Activated CD4-positive, alpha-beta T cell treated with anti-CD3 and anti-CD28 coated beads, Interleukin-2, Interleukin-4, amounts not matched to agents 100 ng/mL and 50 ng/mL, durations not matched to agents 16 hours and 8 hours (primary cell): ENCODE data around the gene ITGB5.
"Not testable (repeated sequence)": the region's sequence is repeated elsewhere in the genome, so short reads cannot be mapped to it uniquely, and the experiment has no call there.

ENCODE experiments used
- DNase-seq: peaks from one replicate; pipeline ENCODE4 v3.0.0-alpha.2; 2020; ENCODE audit warnings: low spot score

ITGB5 gene

GRCh38 chr3:124837065-124837464 is 50.1 kb downstream of the ITGB5 start:
- DNase-seq: no peak

GRCh38 chr3:124836448-124836847 is 50.7 kb downstream of the ITGB5 start:
- DNase-seq: no peak

GRCh38 chr3:124834723-124835718 is 52.1 kb downstream of the ITGB5 start:
- DNase-seq: peak; percentile 36

- DNase-seq: no peak
Observed at GRCh38 chr3:124833710-124834332, 53.3 kb downstream of the ITGB5 start.

- no peak for DNase-seq
Observed at GRCh38 chr3:124832782-124833709, 54.1 kb downstream of the ITGB5 start.

GRCh38 chr3:124831628-124832199 is 55.5 kb downstream of the ITGB5 start:
- DNase-seq: no peak

- DNase-seq: no peak
Observed at GRCh38 chr3:124829819-124830554, 57.2 kb downstream of the ITGB5 start.

GRCh38 chr3:124829178-124829818 is 57.9 kb downstream of the ITGB5 start:
- no peak for DNase-seq

GRCh38 chr3:124827476-124828206 is 59.5 kb downstream of the ITGB5 start:
- DNase-seq: not testable (repeated sequence)

- no peak for DNase-seq
Observed at GRCh38 chr3:124826703-124827102, 60.5 kb downstream of the ITGB5 start.

- no peak for DNase-seq
Observed at GRCh38 chr3:124824286-124824915, 62.8 kb downstream of the ITGB5 start.

GRCh38 chr3:124823648-124824047 is 63.5 kb downstream of the ITGB5 start:
- no peak for DNase-seq

GRCh38 chr3:124823206-124823605 is 64.0 kb downstream of the ITGB5 start:
- DNase-seq: no peak

- DNase-seq: no peak
Observed at GRCh38 chr3:124821356-124821755, 65.8 kb downstream of the ITGB5 start.

- DNase-seq: no peak
Observed at GRCh38 chr3:124818398-124819091, 68.6 kb downstream of the ITGB5 start.

- no peak for DNase-seq
Observed at GRCh38 chr3:124817079-124817478, 70.1 kb downstream of the ITGB5 start.

- DNase-seq: no peak
Observed at GRCh38 chr3:124816206-124816605, 71.0 kb downstream of the ITGB5 start.

- DNase-seq: no peak
Observed at GRCh38 chr3:124815781-124816180, 71.4 kb downstream of the ITGB5 start.
